NT2/D1 (cell line): ENCODE data around the gene FCRLB.
"Not testable (repeated sequence)": the region's sequence is repeated elsewhere in the genome, so short reads cannot be mapped to it uniquely, and the experiment has no call there.

Source experiments
- SUZ12 ChIP-seq: IDR thresholded peaks from 2 replicates; pipeline ENCODE4 v1.6.1; 2011; ENCODE audit not compliant: insufficient read length, insufficient read depth; ENCODE audit errors: extremely low read depth
- YY1 ChIP-seq: IDR thresholded peaks from 2 replicates; pipeline ENCODE4 v1.6.1; 2011; ENCODE audit not compliant: insufficient read length, insufficient read depth
- ZNF274 ChIP-seq: IDR thresholded peaks from 2 replicates; pipeline ENCODE4 v1.6.1; 2011; ENCODE audit warnings: mild to moderate bottlenecking, low read depth, low read length

DNA sequence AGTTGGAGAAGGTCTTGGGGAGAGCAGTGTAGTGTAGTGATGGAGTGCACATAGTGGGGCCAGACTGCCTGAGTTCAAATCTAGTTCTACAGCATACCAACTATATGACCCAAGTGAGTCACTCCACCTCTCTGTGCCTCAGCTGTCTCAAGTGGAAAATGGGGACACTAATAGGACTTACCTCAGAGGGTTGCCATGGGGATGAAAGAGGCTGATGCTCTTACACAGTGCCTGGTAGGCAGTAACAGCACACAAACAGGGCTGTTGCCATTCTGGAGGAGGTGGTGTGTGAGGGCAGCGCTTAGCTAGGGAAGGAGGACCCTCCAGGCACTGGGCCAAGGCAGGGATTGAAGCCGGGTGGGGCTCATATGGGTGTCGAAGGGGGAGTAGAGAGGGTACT, 46.9 kb upstream of the FCRLB start:
- TF ChIP-seq SUZ12, YY1, ZNF274: not testable (repeated sequence)
